Measurements from ENCODE around the gene RPS24. TPM values are rescaled to one million over a fixed set of nuclear protein-coding genes. Genes with fewer than 3 reads are reported as not detected.

Gene RPS24
- polyA plus RNA-seq, 1 donor (not counting 4 experiments of a cell fraction or from before 2014, with no cell fraction given): 5,180 TPM

DNA sequence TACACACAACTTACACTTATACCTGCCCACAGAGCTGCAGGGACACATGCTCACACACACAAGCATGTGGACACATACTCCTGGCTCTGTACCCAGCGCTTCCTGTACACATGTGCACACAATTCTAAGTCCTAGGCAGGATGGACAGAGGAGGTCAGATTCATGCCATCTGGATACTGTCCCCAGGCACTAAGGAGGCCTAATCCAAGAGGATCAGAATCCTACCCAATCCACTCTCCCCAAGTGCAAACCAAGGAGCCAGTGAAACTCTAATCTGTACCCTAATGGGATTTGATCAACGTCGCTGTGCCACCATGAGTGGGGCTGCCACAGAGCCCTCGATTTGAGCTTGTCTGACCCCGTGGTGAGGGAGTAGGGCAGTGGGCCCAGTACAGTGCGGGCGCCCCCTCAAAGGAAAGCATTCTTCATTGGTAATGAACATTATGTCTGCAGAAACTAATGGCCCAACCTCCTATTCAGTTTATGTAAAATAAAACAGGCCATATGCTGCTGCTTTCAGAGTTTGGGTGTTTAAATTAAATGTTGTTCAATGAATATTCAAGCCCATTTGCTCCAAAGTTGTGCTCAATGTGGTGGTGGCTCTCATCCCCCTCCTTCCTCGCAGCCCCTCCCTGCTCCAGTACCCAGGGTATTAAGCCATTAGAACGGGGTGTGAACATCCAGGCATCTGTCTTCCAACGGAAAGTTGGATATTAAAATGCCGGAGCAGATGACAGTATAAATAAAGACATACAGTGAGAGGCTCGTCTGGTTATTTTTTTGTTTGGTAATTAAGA, 26.4 kb downstream of the RPS24 start:
- TF ChIP-seq, protein P1, sequence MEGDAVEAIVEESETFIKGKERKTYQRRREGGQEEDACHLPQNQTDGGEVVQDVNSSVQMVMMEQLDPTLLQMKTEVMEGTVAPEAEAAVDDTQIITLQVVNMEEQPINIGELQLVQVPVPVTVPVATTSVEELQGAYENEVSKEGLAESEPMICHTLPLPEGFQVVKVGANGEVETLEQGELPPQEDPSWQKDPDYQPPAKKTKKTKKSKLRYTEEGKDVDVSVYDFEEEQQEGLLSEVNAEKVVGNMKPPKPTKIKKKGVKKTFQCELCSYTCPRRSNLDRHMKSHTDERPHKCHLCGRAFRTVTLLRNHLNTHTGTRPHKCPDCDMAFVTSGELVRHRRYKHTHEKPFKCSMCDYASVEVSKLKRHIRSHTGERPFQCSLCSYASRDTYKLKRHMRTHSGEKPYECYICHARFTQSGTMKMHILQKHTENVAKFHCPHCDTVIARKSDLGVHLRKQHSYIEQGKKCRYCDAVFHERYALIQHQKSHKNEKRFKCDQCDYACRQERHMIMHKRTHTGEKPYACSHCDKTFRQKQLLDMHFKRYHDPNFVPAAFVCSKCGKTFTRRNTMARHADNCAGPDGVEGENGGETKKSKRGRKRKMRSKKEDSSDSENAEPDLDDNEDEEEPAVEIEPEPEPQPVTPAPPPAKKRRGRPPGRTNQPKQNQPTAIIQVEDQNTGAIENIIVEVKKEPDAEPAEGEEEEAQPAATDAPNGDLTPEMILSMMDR (optimal IDR thresholded peaks at IDR 0.05 in 1 of 3, IDR thresholded peaks at IDR 0.05 in 1 of 3, conservative IDR thresholded peaks at IDR 0.05 in 1 of 3; ENCODE audit: extremely low read depth in 1 of 3, insufficient read depth in 2 of 3, low read length in 3 of 3): no peak
- TF ChIP-seq EZH2 (IDR thresholded peaks at IDR 0.05; ENCODE audit: low read length): no peak
- no peak for DNase-seq (ENCODE audit: low read depth, low spot score)
- no peaks in the 10 kb centered on the region for H3K79me2 ChIP-seq (ENCODE audit: control insufficient read depth, insufficient read depth, low read length)
- H2AFZ ChIP-seq (ENCODE audit: control insufficient read depth, low read length): no peak overlapping the region
- H4K20me1 ChIP-seq (ENCODE audit: control insufficient read depth, extremely low read depth, insufficient read depth, low read length): no peaks in the 10 kb centered on the region
- no peaks in the 10 kb centered on the region for H3K27me3 ChIP-seq (ENCODE audit: control insufficient read depth, extremely low read depth, insufficient read depth, low read length)
- H3K4me1 ChIP-seq (ENCODE audit: control insufficient read depth, extremely low read depth, insufficient read depth, low read length): no peaks in the 10 kb centered on the region
- H3K4me2 ChIP-seq (ENCODE audit: control insufficient read depth, extremely low read depth, insufficient read depth, low read depth, low read length): no peak overlapping the region
- H3K36me3 ChIP-seq (ENCODE audit: control insufficient read depth in 2 of 2, extremely low read depth in 1 of 2, insufficient read depth in 2 of 2, low read length in 2 of 2): no peaks in the 10 kb centered on the region
- H3K9ac ChIP-seq (ENCODE audit: control insufficient read depth, extremely low read depth, insufficient read depth, low read length): no peak overlapping the region
- no peak overlapping the region for H3K27ac ChIP-seq (ENCODE audit: control insufficient read depth, insufficient read depth, low read length)
- FAIRE-seq: no peak
- dilution Hi-C loops (cut with MboI; ENCODE audit: extremely low pct_ligation_motif_present, low sequenced_read_pairs): no loop called here
- H3K9me1 ChIP-seq (ENCODE audit: control insufficient read depth, extremely low read depth, insufficient read depth, low read length): no peaks in the 10 kb centered on the region
- no peak overlapping the region for H3K4me3 ChIP-seq (ENCODE audit: control insufficient read depth in 2 of 3, extremely low read depth in 1 of 3, insufficient read depth in 2 of 3, low read depth in 1 of 3, low read length in 3 of 3)
- H3K9me3 ChIP-seq (ENCODE audit: control insufficient read depth, low read depth, low read length): no peaks in the 10 kb centered on the region

DNA sequence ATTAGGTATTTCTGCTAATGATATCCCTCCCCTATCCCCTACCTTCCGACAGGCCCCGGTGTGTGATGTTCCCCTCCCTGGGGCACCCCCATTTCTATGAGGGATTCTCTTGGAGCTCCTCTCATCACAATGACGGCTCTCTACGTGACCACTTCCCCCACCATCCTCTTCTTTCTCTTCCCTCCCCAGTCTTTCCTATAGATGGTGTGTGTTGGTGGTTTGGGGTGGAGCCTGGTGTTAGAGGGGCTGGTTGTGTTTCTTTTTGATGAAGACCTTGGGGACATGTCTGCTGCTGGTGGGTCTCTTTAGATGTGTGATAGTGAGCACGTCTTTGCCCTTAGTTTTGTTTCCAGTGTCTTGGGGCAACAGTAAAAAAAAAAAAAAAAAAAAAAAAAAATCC, 28.6 kb downstream of the RPS24 start:
- dilution Hi-C loops (cut with MboI; ENCODE audit: extremely low pct_ligation_motif_present, low sequenced_read_pairs): no loop called here
- FAIRE-seq: no peak
- H3K27ac ChIP-seq (ENCODE audit: control insufficient read depth, insufficient read depth, low read length): no peak overlapping the region
- H2AFZ ChIP-seq (ENCODE audit: control insufficient read depth, low read length): no peak overlapping the region
- H3K27me3 ChIP-seq (ENCODE audit: control insufficient read depth, extremely low read depth, insufficient read depth, low read length): no peaks in the 10 kb centered on the region
- H3K9me3 ChIP-seq (ENCODE audit: control insufficient read depth, low read depth, low read length): no peaks in the 10 kb centered on the region
- no peaks in the 10 kb centered on the region for H3K4me1 ChIP-seq (ENCODE audit: control insufficient read depth, extremely low read depth, insufficient read depth, low read length)
- no peaks in the 10 kb centered on the region for H4K20me1 ChIP-seq (ENCODE audit: control insufficient read depth, extremely low read depth, insufficient read depth, low read length)
- H3K36me3 ChIP-seq (ENCODE audit: control insufficient read depth in 2 of 2, extremely low read depth in 1 of 2, insufficient read depth in 2 of 2, low read length in 2 of 2): no peaks in the 10 kb centered on the region
- no peak for DNase-seq (ENCODE audit: low read depth, low spot score)
- TF ChIP-seq EZH2 (IDR thresholded peaks at IDR 0.05; ENCODE audit: low read length): no peak
- no peak overlapping the region for H3K4me3 ChIP-seq (ENCODE audit: control insufficient read depth in 2 of 3, extremely low read depth in 1 of 3, insufficient read depth in 2 of 3, low read depth in 1 of 3, low read length in 3 of 3)
- H3K9ac ChIP-seq (ENCODE audit: control insufficient read depth, extremely low read depth, insufficient read depth, low read length): no peak overlapping the region
- no peaks in the 10 kb centered on the region for H3K79me2 ChIP-seq (ENCODE audit: control insufficient read depth, insufficient read depth, low read length)
- no peak overlapping the region for H3K4me2 ChIP-seq (ENCODE audit: control insufficient read depth, extremely low read depth, insufficient read depth, low read depth, low read length)
- H3K9me1 ChIP-seq (ENCODE audit: control insufficient read depth, extremely low read depth, insufficient read depth, low read length): no peaks in the 10 kb centered on the region

Data from keratinocyte (primary cell).